Stimulated activated CD8-positive, alpha-beta memory T cell treated with anti-CD3 and anti-CD28 coated beads, Interleukin-15, amount 100 ng/mL, for 24 hours (primary cell): Measurements from ENCODE around the gene MRPL43.

Experiments used
- DNase-seq: peaks from one replicate; pipeline ENCODE4 v3.0.0-alpha.2; 2020; ENCODE audit warnings: low read depth

The MRPL43 gene

DNA sequence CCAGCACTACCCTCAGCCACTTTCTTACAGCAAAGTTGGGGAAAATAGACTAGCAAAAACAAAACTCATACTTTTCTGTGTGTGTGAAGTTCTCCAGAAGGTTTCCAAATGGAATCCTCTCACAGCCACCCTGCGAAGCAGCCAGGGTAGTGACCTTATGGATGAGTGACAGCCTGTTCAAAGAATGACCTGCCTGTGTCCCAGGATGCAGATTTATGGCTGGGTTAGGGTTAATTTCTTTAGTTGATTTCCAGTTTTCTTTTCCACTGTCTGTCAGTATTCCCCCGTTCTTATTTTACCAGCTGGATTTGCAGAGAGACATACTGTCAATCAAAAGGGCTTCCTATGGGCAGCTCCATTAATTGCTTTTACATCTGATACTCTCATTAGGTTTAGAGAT, 20.4 kb downstream of the MRPL43 start:
- no peak for DNase-seq

DNA sequence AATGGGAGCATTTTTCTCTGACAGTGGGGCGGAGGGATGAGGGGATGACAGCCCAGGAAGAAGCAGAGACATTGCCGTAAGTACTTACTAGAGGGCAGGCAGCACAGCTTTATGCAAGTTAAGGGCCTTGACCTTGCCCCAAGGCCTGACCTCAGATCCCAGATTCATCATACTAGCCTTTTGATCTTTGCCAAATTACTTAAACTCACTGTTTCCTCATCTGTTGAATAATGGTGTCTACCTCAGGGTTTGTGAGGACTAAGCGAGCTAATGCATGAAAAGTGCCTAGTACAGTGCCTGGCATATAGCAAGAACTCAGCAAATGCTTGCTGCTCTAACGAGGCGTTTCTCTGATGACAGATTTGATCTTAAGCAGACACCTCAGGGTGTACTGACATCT, 21.5 kb downstream of the MRPL43 start:
- DNase-seq = no peak

- no peak for DNase-seq
Measured at GRCh38 chr10:100963826-100964225, 23.5 kb downstream of the MRPL43 start.

DNA sequence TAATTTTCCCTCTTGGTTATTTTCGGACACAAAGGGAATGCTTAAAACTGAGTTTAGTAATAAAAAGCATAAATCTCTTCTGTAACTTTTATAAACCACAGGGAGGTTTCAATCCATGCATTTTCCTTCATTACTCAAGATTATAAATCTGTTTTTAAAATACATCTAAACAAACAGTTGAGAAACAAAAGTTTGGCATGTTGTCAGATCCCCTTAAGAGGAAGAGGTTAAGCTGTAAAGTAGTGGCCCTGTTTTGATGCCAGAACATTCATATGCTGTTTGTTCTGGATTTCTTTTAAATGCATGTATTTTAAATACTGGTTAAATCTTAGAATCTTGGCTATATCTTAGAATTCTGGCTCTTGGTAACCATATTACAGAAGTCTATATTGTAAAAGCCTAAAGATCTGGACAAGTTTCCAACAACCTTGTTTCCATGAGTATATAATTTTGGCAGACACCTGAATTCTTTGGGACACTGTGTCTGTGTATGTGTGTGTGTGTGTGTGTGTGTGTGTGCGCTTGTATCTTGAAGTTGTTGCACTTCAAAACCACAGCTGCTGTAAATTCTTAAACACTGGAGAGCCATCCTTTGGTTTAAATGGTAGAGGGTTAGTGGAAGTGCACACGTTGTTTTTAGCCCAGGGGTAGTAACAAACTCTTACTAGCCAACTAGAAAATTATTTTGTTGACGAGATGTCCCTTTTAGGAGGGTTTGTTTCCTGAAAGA, 24.8 kb downstream of the MRPL43 start:
- no peak for DNase-seq

GRCh38 chr10:100960251-100960650, 27.0 kb downstream of the MRPL43 start:
- no peak for DNase-seq

GRCh38 chr10:100948916-100949315, 38.4 kb downstream of the MRPL43 start:
- DNase-seq = no peak

GRCh38 chr10:100945754-100946153, 41.5 kb downstream of the MRPL43 start:
- DNase-seq = no peak

DNA sequence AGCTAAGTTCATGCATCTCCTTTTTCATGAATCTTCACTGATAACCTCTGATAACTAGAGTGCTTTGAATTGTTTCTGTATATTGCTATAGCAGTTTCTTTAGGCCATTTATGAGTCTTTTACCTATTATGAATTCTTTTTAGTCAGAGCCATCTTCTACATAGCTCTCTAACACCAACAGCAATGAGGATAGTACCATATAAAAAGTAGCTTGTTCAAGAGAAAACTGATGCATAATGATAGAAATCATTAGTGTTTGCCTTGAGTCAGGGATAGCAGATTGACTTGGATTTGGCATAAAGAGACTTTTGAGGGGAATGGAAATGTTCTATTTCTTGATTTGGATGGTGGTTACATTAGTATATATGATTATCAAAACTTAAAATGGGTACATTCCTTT, 43.8 kb downstream of the MRPL43 start:
- no peak for DNase-seq

DNA sequence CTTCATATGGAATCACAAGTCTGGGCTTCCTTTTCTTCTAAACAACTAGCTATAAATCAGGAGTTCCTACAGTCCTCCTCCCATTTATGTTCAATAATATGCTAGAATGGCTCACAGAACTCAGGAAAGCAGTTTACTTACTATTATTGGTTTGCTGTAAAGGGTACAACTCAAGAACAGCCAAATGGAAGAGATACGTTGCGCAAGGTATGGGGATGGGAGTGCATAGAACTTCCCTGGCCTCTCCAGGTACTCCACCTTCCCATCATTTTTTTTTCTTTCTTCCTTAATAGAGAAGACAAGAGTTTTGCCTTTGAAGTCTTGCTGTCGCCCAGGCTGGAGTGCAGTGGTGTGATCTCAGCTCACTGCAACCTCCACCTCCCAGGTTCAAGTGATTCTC, 45.1 kb downstream of the MRPL43 start:
- DNase-seq = no peak

GRCh38 chr10:100939763-100940344, 47.4 kb downstream of the MRPL43 start:
- no peak for DNase-seq
